NCI-H1417 treated with DMSO at 0.1 percent for 48 hours (cell line): ENCODE data around the gene RUSF1.
"Not testable (repeated sequence)": the region's sequence is repeated elsewhere in the genome, so short reads cannot be mapped to it uniquely, and the experiment has no call there.

Experiments
- DNase-seq: peaks from one replicate; lab custom pipeline; 2025; lab: John Stamatoyannopoulos, UW

Gene RUSF1

DNA sequence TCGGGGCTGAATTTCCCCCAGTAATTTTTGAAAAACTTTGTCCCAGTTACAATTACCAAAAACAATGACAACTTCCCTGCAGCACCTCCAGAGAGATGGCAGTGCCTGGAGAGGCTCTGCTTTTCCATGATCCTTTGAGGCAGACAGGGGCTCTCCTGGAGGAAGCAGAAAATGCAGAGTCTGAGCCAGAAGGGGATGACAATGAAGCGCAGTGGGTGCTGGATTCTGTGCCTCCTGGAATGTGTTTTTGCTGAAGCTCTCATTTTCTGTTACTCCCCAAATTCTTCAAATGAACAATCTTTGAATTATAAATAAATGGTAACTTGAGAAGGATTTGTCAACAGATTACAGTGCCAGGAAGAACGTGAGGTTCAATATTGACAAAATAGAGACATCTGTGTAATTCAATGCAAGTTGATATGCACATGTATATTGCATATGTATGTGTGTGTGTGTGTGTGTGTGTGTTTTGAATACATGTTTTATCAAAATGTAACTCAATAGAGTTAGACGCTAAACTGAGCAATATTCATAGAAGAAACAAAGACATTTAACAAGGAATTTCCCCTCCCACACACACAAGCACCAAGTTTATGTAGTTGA, 9.7 kb upstream of the RUSF1 start:
- no peak for DNase-seq

DNA sequence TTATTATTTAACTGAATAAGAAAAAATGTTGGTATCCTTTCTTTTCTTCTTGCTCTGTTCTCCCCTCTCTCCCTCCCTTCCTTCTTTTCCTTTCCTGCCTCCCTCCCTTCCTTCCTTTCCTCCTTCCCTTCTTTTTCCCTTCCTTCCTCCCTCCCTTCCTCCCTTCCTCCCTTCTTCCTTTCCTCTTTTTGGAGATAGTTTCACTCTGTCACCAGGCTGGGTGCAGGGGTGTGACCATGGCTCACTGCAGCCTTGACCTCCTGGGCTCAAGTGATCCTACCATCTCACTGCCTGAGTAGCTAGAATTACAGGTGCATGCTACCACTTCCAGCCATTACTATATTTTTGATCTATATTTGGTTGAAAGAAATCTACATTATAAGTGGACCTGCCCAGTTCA, 5.7 kb upstream of the RUSF1 start:
- DNase-seq = no peak

DNA sequence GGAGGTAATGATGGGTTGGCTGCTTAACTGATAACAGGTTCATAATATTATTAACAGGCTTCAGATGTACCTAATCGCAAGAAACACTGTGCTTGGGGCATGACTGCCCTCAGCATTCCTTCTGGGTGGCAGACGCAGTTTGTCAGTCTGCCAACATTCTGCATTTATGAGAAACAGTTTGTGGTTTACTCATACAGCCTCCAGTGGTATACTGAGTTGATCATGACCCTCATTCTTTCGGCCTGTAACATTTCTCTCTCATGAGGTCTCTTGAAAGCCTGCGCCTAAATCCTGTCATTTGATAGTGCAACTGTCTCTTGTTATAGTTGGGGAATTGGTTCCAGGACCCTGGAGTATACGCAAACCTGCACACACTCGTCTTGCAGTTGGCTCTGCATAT, 4.9 kb upstream of the RUSF1 start:
- no peak for DNase-seq

DNA sequence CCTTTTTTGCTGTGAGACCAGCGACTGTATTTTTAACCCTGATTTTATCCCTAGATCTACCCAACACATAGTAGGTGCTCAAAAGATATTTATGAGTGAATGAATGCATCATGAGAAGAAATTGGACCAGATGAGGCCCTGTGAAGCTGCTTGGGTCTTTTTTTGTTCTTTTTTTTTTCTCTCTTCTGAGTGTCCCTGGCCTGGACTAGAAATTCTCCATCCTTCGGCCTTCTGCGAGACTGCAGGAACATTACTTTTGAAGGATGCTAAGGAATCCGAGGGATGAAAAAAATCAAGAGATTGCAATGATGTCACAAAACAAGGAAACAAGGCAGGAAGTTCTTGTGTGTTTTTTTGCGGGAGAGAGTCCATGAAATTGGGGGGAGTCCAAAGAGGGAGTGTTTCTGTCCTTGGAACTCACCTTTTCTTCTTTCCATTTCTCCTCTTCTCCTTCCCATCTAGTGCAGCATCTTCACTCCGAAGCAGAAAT, 560 bp upstream of the RUSF1 start:
- no peak for DNase-seq

DNA sequence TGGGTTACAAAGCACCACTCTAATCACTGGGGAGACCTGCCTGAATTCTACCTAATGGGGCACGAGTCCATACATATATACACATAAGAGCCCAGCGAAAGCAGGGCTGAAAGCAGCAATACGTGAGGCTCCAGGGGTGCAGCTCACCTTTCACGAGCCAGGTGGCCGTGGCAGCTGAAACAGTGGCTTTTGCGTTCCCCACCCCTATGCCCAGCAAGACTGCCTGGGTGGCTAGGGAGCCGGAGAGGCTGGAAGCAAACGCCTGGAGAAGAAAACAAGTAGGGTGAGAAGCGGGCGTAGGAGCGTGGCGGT, 618 bp downstream of the RUSF1 start:
- DNase-seq = no peak

DNA sequence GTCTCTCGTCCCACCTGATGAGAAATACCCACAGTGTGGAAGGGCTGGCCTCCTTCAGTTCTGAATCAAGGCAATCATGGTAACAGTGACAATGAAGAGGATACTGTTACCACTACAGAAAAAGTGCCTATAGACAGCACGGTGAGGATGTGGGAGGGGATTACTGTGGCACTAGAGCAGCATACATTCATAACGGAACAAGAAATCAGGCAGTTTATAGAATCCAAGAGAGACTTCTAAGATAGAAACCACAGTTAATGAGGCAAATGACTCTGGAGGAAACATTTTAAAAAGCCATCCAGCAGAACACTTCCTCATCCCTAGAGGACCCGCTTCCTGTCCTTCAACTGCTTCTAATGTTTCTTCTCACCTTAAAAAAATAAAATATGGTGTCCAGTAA, 2.7 kb downstream of the RUSF1 start:
- no peak for DNase-seq

DNA sequence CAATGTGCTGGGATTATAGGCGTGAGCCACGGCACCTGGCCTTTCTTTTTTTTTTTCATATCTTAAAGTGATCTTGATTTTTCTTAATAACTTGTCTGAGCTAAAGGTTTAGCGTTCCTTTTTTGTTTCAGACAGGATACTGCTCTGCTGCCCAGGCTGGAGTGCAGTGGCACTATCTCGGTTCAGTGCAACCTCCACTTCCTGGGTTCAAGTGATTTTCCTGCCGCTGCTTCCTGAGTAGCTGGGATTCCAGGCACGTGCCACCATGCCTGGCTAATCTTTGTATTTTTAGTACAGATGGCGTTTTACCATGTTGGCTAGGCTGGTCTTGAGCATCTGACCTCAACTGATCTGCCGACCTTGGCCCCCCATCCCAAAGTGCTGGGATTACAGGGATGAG, 4.0 kb downstream of the RUSF1 start:
- DNase-seq = no peak

DNA sequence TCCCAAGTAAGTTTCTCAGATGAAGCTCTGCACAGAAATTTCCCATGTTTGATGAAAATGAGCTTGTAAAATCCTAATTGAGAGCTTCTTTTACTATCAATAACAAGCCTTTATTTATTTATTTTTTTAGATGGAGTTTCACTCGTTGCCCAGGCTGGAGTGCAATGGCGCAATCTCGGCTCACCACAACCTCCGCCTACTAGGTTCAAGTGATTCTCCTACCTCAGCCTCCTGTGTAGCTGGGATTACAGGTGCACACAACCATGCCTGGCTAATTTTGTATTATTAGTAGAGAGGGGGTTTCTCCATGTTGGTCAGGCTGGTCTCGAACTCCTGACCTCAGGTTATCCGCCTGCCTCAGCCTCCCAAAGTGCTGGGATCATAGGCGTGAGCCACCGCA, 4.6 kb downstream of the RUSF1 start:
- DNase-seq = not testable (repeated sequence)

DNA sequence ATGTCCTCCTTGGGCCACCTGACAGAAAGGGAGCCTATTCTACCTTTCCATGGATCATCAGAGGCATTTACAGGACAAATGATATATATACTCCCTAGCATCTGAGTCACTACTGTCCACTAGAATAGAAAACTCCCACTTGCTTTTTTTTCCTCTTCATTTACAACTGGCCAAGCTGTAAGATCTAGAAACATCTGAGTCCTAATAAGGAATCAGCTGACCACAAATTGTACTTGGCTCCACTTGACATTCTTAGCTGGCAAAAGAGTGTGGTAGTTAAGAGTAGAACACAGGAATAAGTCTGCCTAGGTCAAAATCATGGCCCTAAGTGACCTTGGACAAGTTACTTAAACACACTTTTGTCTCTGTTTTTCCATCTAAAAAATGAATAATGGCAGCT, 5.2 kb downstream of the RUSF1 start:
- DNase-seq = no peak

DNA sequence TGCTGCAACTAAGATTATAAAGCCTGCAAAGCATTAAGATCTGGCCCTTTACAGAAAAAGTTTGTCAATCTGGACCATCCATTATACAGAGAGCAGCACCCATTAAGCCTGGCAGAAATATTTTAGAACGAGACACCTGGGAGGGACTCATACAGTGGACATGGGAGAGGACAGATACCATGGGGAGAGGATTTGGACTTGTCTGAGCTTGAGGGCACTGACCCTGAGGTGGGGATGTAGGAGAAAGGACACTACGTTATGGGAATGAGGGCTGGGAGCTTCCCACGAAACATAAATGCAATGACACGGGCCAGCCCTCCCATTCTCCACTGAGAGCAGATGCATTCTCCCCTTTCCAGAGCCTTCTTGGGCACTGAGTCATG, 6.2 kb downstream of the RUSF1 start:
- DNase-seq = no peak

DNA sequence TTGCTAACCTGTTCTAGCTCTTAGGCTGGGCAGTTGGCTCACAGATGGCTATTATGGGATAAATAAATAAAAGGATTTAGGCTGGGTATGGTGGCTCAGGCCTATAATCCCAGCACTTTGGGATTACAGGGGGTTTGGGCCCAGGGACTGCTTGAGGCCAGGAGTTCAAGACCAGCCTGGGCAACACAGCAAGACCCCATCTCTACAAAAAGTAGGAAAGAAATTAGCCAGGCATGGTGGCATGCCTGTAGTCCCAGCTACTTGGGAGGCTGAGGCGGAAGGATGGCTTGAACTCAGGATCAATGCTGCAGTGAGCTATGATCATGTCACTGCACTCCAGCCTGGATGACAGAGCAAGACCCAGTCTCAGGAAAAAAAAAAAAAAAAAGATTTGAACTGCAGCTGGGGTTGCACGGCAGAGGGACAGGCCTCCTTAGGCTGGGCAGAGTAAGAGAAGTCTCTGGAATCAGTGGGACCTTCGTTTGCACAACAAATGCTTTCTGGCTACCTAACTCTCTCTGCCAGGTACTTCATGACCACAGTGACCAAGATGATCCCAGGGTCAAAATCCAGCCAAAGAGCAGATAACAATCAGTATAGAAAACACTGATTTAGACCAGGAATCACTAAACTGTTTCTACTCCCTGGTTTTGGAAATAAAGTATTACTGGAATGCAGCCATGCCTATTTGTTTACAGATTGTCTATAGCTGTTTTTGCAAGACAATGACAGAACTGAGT, 6.8 kb downstream of the RUSF1 start:
- no peak for DNase-seq

DNA sequence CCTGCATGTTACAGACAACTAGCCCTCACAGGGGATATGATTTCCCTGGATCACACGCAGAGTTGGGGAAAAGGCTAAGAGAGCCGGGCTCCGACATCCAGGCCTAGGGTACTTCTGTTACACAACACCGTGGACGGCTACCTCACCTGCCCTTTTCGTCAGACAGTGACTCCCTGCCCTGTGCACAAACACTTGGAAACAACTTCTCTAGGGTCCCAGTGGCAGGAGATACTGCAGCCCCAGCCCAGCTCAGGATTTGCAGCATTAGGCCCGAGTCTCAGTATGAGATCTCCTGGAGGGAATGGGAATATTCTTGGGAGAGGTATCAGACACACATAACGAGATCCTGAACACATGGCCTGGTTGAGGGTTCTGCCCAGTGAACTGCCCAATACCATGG, 8.3 kb downstream of the RUSF1 start:
- DNase-seq = no peak

DNA sequence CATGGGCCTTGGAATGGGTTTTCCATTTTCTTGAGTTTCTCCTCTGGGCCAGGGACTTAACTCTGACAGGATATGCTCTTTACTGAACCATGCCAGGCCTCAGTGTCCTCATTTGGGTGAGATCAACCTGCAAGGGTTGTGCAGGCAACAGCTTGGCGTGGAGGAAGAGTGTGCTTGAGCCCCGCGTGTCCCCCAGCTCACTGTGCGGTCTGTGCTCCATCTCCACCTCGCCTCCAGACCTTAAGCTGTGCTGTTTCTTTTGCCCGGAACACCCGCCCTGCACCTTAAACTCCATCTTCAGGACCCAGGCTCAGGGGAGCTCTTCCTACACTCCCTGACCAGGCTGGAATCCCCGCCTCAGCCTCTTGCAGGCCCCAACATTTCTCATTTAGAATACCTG, 9.7 kb downstream of the RUSF1 start:
- no peak for DNase-seq

DNA sequence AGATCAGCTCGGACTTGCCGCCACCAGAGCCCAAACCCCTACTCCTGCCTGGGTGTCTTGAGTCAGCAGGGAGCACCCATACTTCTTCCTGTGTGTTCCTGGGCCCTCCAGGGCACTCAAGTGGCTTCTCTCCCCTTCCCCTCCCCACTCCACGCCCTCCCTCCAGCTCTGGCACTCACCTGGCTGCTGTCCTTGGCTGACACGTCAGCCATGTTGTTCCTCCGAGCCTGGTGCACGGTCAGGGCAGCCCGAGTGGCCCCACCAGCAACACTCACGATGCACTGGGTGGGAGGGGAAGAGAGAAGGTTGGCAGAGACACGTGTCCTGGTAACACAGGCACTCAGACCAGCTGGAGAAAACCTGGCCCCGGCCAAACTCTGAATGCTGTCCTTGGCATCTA, 11.5 kb downstream of the RUSF1 start:
- no peak for DNase-seq

DNA sequence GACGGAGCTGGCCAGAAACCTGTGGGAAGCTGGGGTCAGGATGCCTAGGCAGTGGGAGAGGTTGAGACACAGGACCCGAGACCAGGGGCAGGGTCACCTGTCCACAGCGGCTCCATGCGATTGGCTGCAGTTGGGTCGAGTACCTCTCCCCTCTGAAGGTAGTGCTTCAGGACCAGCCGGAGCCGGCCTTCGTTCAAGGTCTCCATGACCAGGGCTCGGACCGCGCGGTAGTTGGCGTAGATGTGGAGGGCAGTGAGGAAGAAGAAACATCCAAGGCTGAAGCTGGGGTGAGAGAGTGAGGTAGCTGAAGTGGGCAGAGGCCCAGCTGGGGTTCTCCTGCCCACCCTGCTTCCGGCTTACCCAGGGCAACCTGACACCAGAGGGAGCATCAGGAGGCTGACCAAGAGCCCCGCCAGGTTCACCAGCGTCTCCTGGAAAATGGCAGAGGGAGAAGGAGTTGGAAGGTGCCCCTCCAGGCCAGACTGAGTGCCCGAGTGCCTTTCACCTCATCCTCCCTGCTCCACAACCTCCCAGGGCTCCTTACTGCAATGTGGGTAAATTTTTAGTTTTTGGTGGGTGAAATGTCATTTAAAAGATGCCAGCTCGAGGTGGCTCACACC, 14.6 kb downstream of the RUSF1 start:
- no peak for DNase-seq

DNA sequence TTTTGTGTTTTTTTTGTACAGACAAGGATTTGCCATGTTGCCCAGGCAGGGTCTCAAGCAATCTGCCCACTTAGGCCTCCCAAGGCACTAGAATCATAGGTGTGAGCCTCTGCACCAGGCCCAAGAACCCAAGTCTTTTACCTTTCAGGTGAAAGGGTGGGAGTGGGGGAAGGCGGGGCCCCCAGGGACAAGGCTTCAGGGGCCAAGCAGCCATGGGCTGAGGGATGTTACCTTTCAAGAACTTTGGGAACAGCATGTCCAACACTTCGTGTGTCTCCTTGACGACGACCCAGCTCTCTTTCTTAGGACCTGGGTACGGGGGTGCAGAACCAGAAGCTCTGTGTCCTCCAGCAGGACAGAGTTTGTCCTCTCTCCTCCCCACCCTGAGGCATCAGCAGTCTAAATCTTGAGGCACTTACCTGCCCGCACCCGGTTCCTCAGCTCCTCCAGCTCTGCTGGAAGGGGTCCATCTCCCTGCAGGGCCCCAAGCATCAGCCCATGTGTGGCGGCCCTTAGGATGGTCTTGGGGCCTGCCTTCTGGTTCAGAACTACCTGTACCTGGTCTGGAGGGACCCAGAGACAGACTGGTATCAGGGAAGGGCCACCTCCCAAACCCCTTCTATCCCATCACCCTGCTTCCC, 16.3 kb downstream of the RUSF1 start:
- no peak for DNase-seq

DNA sequence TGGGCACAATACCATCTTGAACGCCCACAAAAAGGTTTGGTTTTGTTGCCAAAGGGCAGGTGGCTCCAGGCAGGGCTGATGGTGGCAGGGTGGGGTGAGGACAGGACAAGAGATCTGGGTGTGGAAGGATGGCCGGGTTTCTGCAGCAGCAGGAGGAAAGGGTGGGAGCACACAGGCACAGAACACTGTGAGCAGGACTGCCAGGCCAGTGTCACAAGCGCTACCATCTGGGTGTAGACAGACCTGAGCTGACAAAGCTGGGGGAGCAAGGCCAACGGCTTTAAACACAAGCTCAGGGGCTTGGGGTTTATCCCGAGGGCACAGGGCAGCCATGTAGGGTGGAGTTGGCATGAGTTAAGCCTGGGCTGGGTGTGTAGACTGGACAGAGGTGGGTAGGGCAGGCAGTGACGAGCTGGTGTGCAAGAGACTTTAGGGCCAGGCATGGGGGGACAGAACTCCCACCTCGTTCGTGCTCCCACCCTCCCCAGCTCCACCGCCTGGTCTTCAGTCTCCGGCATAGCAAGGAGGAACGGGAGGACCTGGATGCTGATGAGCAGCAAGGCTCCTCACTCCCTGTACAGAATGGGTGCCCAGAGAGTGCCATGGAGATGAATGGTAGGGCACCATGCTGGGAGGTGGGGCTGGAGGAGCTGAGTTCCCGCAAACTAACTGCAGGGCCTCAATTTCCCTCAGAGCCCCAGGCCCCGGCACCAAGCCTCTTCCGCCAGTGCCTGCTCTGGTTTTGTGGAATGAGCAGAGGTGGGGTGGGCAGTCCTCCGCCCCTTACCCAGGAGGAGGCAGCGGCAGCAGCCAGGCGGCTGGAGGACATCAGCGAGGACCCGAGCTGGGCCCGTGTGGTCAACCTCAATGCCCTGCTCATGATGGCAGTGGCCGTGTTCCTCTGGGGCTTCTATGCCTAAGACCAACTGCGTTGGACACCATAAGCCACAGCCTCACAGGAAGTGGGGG, 18.3 kb downstream of the RUSF1 start:
- no peak for DNase-seq

DNA sequence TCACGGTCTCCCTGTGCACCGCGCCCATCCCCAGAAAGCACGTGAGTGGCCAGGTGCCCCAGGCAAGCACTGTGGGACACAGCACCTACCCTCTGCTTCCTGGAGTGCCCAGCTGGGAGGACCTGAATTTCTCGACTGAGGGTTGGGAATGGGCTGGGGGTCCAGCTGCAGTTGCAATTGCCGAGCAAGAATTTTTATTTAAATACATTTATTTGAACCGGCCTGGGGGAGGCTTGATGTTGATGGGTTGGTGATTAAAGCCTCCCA, 19.0 kb downstream of the RUSF1 start:
- no peak for DNase-seq

DNA sequence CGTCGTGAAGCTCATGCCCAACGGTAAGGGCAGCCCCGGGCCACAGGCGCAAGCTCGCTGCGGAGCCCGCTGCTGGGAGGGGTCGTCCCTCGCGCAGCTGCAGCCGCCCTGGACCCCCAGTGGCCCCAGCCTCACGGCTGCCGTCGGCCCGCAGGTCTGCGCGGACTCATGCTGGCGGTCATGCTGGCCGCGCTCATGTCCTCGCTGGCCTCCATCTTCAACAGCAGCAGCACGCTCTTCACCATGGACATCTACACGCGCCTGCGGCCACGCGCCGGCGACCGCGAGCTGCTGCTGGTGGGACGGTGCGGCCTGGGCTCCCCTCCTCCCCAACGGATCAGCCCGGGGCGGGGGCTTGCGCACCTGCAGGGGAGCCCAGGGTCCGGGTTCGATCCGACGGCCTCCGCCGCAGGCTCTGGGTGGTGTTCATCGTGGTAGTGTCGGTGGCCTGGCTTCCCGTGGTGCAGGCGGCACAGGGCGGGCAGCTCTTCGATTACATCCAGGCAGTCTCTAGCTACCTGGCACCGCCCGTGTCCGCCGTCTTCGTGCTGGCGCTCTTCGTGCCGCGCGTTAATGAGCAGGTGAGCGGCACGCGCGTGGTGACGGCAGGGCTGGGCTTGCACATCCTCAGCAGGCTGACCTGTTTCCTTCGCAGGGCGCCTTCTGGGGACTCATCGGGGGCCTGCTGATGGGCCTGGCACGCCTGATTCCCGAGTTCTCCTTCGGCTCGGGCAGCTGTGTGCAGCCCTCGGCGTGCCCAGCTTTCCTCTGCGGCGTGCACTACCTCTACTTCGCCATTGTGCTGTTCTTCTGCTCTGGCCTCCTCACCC, 19.5 kb downstream of the RUSF1 start:
- no peak for DNase-seq

DNA sequence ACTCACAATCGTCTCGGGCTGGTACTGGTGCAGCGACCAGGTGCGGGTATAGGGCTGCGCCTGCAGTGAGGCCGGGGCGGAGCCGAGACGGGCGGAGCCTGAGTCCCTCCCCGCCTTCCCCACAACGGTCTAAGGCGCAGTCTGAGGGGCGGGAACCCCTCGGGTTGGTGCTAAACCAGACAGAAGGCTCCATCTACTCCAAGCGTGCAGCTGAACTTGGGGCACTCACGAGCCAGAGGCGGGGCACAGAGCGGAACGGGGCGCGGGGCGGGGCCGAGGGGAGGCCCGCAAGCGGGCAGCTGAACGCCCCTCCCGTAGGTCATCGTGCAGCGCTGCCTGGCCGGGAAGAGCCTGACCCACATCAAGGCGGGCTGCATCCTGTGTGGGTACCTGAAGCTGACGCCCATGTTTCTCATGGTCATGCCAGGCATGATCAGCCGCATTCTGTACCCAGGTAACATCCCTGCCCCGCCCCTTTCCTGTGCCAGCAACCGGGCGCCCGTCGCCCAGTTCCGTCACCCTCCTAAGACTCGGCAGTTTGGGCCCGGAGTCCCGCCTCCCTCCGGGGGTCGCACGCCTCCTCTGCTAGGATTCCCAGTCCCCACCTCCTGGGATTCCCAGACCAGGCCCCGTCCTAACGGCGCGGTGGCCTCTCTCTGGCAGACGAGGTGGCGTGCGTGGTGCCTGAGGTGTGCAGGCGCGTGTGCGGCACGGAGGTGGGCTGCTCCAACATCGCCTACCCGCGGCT, 20.3 kb downstream of the RUSF1 start:
- DNase-seq = no peak
